AG08396 (cell line): Measurements from ENCODE around the gene METTL13.
"Not testable (repeated sequence)": the region's sequence is repeated elsewhere in the genome, so short reads cannot be mapped to it uniquely, and the experiment has no call there.

Source experiments
- DNase-seq: peaks from one replicate; pipeline ENCODE4 v3.0.0; 2012; ENCODE audit warnings: low spot score, mixed read lengths

The METTL13 gene

GRCh38 chr1:171769754-171770153 lies 11.7 kb upstream of the METTL13 start:
- DNase-seq, result no peak

GRCh38 chr1:171772312-171772711 lies 9.1 kb upstream of the METTL13 start:
- DNase-seq, result no peak

- no peak for DNase-seq
Observed at GRCh38 chr1:171780583-171781175, 781 bp upstream of the METTL13 start.

- no peak for DNase-seq
Observed at GRCh38 chr1:171783816-171784530, 2.5 kb downstream of the METTL13 start.

GRCh38 chr1:171784784-171785183 lies 3.3 kb downstream of the METTL13 start:
- no peak for DNase-seq

- no peak for DNase-seq
Observed at GRCh38 chr1:171785766-171786165, 4.3 kb downstream of the METTL13 start.

GRCh38 chr1:171786534-171786933 lies 5.1 kb downstream of the METTL13 start:
- DNase-seq, result no peak

GRCh38 chr1:171787686-171788480 lies 6.4 kb downstream of the METTL13 start:
- no peak for DNase-seq

- DNase-seq, result peak; percentile 82
Observed at GRCh38 chr1:171788696-171789095, 7.2 kb downstream of the METTL13 start.

GRCh38 chr1:171790318-171790717 lies 8.9 kb downstream of the METTL13 start:
- DNase-seq, result no peak

GRCh38 chr1:171792656-171793369 lies 11.4 kb downstream of the METTL13 start:
- DNase-seq, result no peak

GRCh38 chr1:171793636-171794035 lies 12.2 kb downstream of the METTL13 start:
- no peak for DNase-seq

GRCh38 chr1:171794085-171794484 lies 12.6 kb downstream of the METTL13 start:
- DNase-seq, result peak; percentile 52

- DNase-seq, result no peak
Observed at GRCh38 chr1:171796592-171796991, 15.1 kb downstream of the METTL13 start.

- no peak for DNase-seq
Observed at GRCh38 chr1:171798311-171798710, 16.9 kb downstream of the METTL13 start.

GRCh38 chr1:171798765-171799164 lies 17.3 kb downstream of the METTL13 start:
- DNase-seq, result no peak

GRCh38 chr1:171799166-171799565 lies 17.7 kb downstream of the METTL13 start:
- no peak for DNase-seq

- not testable (repeated sequence) for DNase-seq
Observed at GRCh38 chr1:171799698-171800097, 18.2 kb downstream of the METTL13 start.

- no peak for DNase-seq
Observed at GRCh38 chr1:171800342-171800741, 18.9 kb downstream of the METTL13 start.

GRCh38 chr1:171800851-171801250 lies 19.4 kb downstream of the METTL13 start:
- no peak for DNase-seq

- peak; percentile 46 for DNase-seq
Observed at GRCh38 chr1:171801487-171801891, 20.0 kb downstream of the METTL13 start.

- DNase-seq, result no peak
Observed at GRCh38 chr1:171802207-171802606, 20.7 kb downstream of the METTL13 start.
